G401 (cell line): Measurements from ENCODE around the gene MIGA2. TPM values are rescaled to one million over a fixed set of nuclear protein-coding genes. Genes with fewer than 3 reads are reported as not detected.
"Not testable (repeated sequence)": the region's sequence is repeated elsewhere in the genome, so short reads cannot be mapped to it uniquely, and the experiment has no call there.

Experiments
- DNase-seq: peaks from one replicate; pipeline ENCODE4 v3.0.0-alpha.2; 2015; ENCODE audit warnings: low spot score
- in situ Hi-C: cut with HindIII; loops from 2 replicates; pipeline ENCODE4 v1.10.0; 2016; ENCODE audit warnings: low sequenced_read_pairs, mixed read lengths
- total RNA-seq: library from RNA; depleted of rRNA; stranded (reverse); fragments of >200 nt; shearing (Covaris generic); gene quantifications from 2 replicates; pipeline ENCODE4 v1.2.3, GENCODE V29; 2014

Gene MIGA2
- total RNA-seq, 1 experiment from 2014 or later, result 20.5 TPM

DNA sequence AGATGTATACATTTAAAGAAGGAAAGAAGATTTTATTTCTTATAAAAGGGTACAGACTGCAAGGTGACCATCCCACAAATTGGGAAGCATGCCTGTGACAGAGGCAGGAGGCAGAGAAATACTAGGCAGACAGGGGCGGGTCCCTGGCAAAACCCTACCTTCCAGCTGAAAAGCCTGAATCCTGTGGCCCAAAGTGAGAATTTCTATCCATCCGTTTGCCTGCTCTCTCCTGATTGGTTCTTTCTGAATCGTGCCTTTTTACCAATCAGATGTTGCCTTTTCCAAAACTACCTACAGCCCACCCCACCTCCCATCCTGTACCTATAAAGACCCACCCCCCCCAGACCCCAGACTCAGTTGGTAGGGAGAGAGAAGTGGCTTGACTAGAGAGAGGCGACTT is 4.9 kb upstream of the MIGA2 start:
- DNase-seq, result no peak
- in situ Hi-C loops, result no loop called here

GRCh38 chr9:129032541-129033159 is 3.8 kb upstream of the MIGA2 start:
- no peak for DNase-seq
- in situ Hi-C loops, result no loop called here

DNA sequence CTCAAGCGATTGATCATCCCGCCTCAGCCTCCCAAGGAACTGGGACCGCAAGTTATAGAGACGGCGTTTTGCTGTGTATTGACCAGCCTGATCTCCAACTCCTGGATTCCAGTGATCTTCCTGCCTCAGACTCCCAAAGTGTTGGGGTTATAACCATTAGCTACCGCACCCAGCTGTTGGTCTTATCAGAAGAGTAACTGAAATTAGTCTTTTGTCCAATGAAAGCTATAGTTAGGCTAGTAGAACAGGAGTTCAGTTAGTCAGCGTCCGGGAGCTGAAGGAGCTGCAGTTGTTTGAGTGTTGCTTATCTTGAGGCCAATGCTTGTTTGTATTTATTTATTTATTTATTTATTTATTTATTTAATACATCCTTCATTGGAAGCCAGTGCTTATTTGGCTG is 3.2 kb upstream of the MIGA2 start:
- in situ Hi-C loops, result no loop called here
- no peak for DNase-seq

DNA sequence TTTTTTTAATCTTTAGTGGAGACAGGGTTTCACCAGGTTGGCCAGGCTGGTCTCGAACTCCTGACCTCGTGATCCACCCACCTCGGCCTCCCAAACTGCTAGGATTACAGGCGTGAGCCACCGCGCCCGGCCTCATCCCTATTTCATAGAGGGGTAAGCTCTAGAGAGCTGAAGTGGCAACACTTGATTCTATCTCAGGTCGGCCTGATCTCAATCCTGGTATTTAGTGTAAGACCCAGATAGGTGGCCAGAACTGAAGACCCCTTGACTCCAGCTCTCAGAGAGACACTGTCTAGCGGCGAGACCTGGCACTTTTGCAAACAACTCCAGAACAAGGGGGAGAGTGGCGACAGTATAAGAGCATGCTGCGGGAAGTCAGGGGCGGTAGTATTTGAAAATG is 588 bp upstream of the MIGA2 start:
- DNase-seq, in situ Hi-C loops: not testable (repeated sequence)

- DNase-seq, result no peak
- in situ Hi-C loops, result no loop called here
Observed at GRCh38 chr9:129036923-129037766, 719 bp downstream of the MIGA2 start.

GRCh38 chr9:129037767-129038098 is 1.3 kb downstream of the MIGA2 start:
- no peak for DNase-seq
- in situ Hi-C loops, result no loop called here

- in situ Hi-C loops, result no loop called here
- no peak for DNase-seq
Observed at GRCh38 chr9:129038109-129038852, 1.9 kb downstream of the MIGA2 start.

- DNase-seq, result no peak
Observed at GRCh38 chr9:129040113-129040643, 3.8 kb downstream of the MIGA2 start.

DNA sequence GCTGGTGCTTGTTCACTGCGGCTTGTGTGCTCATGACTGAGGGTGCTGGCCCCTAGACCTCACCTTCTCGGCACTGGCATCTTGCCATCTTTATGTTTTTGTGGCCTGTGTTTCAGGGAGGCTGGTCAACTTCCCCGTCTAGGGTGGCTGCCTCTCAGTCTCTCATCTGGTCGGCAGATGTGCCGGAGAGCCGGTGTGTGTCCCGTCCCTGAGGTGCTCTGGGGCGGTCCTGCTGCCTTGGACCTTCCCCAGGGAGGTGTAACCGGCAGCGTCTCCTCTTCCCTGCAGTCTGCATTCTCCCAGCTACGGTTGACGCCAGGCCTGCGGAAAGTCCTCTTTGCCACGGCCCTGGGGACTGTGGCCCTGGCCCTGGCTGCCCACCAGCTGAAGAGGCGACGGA is 5.6 kb downstream of the MIGA2 start:
- no peak for DNase-seq
- in situ Hi-C loops, result no loop called here

More at GRCh38 chr9:129040113-129040643, 3.8 kb downstream of the MIGA2 start:
- in situ Hi-C loops, result no loop called here

DNA sequence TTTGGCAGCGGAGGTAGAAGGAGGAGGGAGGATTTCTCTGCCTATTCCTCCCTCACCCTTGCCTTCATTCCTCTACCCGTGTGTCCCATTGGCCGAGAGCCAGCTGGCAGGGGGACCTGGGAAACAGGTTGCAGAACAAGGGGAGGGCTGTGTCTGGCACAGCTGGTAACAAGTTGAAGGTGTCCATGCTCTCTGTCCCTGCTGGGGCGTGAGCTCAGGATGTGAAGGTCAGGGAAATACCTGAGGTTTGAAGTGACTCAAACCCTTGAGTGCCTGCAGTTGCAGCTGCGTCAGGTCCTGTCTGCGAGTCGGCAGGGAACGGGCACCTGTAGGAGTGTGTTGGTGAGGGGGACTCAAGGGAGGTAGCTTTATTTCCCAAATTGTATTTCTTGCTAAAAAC is 16.2 kb downstream of the MIGA2 start:
- DNase-seq, result peak; percentile 83
- in situ Hi-C loops, result no loop called here

DNA sequence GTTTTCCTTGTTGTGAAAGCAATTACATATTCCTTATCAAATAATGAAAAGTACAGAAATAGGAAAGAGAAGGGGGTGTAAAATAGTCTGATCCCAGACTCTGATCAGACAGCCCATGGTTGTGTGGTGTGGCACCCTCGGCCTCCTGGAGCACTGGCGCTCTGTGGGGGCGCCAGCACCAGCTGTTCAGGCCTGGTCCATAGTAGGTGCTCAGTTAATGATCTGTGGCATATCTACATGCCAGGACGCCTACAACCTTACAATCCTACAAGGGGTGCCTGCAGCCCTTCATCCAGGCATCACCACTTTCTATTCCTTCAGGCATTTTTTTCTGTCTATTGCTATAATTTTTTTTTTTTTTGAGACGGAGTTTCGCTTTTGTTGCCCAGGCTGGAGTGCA is 16.6 kb downstream of the MIGA2 start:
- DNase-seq, result no peak
- in situ Hi-C loops, result no loop called here

DNA sequence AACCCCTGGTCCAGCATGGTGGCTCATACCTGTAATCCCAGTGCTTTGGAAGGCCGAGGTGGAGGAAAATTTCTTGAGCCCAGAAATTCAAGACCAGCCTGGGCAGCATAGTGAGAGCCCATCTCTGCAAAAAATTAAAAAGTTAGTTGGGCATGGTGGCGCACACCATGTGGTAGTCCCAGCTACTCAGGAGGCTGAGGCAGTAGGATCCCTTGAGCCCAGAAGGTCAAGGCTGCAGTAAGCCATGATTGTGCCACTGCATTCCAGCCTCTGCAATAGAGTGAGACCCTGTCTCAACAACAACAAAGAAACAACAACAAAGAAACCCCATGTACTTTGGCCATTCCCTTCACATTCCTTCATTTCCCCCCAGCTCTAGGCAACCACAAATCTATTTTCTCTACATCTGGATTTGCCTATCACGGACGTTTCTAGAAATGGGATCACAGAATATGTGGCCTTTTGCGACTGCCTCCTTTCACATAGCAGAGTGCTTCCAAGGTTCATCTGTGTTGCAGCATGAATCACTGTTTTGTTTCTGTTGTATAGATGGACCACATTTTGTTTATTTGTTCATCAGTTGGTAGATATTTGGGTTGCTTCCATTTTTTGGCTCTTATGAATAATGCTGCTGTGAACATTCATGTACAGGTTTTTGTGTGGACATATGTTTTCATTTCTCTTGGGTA is 17.9 kb downstream of the MIGA2 start:
- in situ Hi-C loops, result no loop called here
- no peak for DNase-seq

GRCh38 chr9:129058965-129059795 is 22.8 kb downstream of the MIGA2 start:
- in situ Hi-C loops, result no loop called here
- no peak for DNase-seq

- DNase-seq, result no peak
- in situ Hi-C loops, result no loop called here
Observed at GRCh38 chr9:129059796-129060785, 23.7 kb downstream of the MIGA2 start.

- in situ Hi-C loops, result no loop called here
- DNase-seq, result no peak
Observed at GRCh38 chr9:129060991-129061390, 24.6 kb downstream of the MIGA2 start.

DNA sequence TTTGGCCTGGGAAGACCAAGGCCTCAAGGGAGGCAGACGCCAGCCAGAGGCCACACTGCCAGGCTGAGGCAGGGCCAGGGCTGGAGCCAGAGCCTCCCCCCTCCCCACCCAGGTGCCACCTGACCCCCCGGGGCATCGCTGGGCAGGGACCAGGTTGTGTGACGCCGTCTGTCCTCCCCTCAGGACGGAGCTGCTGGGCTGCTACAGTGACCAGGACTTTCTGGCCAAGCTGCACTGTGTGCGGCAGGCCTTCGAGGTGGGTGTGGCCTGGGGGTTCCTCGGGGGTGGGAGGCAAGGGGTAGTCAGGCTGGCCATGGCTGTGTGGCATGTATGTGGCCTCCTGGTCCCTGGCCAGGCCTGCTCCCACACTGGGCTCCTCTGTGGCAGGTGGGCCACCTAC is 26.6 kb downstream of the MIGA2 start:
- no peak for DNase-seq
- in situ Hi-C loops, result no loop called here

DNA sequence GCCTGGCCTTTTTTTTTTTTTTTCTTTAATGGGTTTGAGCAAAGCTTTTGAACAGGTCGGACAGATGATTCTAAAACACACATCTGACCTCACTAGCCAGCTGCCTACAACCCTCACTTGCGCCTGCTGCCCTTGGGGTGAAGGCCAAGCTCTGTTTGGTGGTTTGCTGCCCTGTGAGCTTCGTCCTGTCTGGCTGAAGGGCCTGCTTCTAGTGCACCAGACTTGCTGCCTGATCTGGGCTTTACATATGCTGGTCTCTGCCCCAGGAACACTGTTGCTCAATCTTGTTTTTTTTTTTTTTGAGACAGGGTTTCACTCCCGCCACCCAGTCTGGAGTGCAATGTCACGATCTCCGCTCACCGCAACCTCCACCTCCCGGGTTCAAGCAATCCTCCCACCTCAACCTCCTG is 28.1 kb downstream of the MIGA2 start:
- DNase-seq, result no peak
- in situ Hi-C loops, result no loop called here

- in situ Hi-C loops, result no loop called here
- DNase-seq, result no peak
Observed at GRCh38 chr9:129068110-129068509, 31.7 kb downstream of the MIGA2 start.
